ENCODE results near the gene CPLX4. TPM values are rescaled to one million over a fixed set of nuclear protein-coding genes. Genes with fewer than 3 reads are reported as not detected.

The CPLX4 gene
- total RNA-seq, 1 experiment from 2014 or later = not detected

GRCh38 chr18:59269563-59270119 is 48.8 kb downstream of the CPLX4 start:
- Mint-ChIP-seq H3K9me3 (no peaks in the 10 kb centered on the region), H3K27me3 (ENCODE audit: low read depth) (peaks cover 97% of the 10 kb centered on the region), H3K27ac (no peak overlapping the region), H3K4me1 (peaks cover 61% of the 10 kb centered on the region), H3K4me3 (peak overlapping the region; percentile 76), H3K36me3 (no peaks in the 10 kb centered on the region)
- TF ChIP-seq ZNF138 (CRISPR knock-in tag; conservative IDR thresholded peaks at IDR 0.05) (no peak), ELF4 (CRISPR knock-in tag; IDR thresholded peaks at IDR 0.05; ENCODE audit: low read depth) (no peak), MLX (CRISPR knock-in tag; IDR thresholded peaks at IDR 0.05) (no peak), STAT6 (CRISPR knock-in tag; conservative IDR thresholded peaks at IDR 0.05; ENCODE audit: low read depth) (no peak), MXD4 (CRISPR knock-in tag; IDR thresholded peaks at IDR 0.05; ENCODE audit: borderline replicate concordance) (no peak), GTF2I (CRISPR knock-in tag; conservative IDR thresholded peaks at IDR 0.05) (no peak)
- TF ChIP-seq, protein P1, sequence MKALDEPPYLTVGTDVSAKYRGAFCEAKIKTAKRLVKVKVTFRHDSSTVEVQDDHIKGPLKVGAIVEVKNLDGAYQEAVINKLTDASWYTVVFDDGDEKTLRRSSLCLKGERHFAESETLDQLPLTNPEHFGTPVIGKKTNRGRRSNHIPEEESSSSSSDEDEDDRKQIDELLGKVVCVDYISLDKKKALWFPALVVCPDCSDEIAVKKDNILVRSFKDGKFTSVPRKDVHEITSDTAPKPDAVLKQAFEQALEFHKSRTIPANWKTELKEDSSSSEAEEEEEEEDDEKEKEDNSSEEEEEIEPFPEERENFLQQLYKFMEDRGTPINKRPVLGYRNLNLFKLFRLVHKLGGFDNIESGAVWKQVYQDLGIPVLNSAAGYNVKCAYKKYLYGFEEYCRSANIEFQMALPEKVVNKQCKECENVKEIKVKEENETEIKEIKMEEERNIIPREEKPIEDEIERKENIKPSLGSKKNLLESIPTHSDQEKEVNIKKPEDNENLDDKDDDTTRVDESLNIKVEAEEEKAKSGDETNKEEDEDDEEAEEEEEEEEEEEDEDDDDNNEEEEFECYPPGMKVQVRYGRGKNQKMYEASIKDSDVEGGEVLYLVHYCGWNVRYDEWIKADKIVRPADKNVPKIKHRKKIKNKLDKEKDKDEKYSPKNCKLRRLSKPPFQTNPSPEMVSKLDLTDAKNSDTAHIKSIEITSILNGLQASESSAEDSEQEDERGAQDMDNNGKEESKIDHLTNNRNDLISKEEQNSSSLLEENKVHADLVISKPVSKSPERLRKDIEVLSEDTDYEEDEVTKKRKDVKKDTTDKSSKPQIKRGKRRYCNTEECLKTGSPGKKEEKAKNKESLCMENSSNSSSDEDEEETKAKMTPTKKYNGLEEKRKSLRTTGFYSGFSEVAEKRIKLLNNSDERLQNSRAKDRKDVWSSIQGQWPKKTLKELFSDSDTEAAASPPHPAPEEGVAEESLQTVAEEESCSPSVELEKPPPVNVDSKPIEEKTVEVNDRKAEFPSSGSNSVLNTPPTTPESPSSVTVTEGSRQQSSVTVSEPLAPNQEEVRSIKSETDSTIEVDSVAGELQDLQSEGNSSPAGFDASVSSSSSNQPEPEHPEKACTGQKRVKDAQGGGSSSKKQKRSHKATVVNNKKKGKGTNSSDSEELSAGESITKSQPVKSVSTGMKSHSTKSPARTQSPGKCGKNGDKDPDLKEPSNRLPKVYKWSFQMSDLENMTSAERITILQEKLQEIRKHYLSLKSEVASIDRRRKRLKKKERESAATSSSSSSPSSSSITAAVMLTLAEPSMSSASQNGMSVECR (CRISPR knock-in tag; IDR thresholded peaks at IDR 0.05; ENCODE audit: borderline replicate concordance) = no peak
- TF ChIP-seq, protein P2, sequence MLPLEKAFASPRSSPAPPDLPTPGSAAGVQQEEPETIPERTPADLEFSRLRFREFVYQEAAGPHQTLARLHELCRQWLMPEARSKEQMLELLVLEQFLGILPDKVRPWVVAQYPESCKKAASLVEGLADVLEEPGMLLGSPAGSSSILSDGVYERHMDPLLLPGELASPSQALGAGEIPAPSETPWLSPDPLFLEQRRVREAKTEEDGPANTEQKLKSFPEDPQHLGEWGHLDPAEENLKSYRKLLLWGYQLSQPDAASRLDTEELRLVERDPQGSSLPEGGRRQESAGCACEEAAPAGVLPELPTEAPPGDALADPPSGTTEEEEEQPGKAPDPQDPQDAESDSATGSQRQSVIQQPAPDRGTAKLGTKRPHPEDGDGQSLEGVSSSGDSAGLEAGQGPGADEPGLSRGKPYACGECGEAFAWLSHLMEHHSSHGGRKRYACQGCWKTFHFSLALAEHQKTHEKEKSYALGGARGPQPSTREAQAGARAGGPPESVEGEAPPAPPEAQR (CRISPR knock-in tag; IDR thresholded peaks at IDR 0.05) = no peak
- TF ChIP-seq, protein P3, sequence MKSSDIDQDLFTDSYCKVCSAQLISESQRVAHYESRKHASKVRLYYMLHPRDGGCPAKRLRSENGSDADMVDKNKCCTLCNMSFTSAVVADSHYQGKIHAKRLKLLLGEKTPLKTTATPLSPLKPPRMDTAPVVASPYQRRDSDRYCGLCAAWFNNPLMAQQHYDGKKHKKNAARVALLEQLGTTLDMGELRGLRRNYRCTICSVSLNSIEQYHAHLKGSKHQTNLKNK (CRISPR knock-in tag; IDR thresholded peaks at IDR 0.05) = no peak
- TF ChIP-seq, protein P4, sequence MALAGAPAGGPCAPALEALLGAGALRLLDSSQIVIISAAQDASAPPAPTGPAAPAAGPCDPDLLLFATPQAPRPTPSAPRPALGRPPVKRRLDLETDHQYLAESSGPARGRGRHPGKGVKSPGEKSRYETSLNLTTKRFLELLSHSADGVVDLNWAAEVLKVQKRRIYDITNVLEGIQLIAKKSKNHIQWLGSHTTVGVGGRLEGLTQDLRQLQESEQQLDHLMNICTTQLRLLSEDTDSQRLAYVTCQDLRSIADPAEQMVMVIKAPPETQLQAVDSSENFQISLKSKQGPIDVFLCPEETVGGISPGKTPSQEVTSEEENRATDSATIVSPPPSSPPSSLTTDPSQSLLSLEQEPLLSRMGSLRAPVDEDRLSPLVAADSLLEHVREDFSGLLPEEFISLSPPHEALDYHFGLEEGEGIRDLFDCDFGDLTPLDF (CRISPR knock-in tag; IDR thresholded peaks at IDR 0.05) = no peak
- ChIA-PET CTCF (interaction anchor here (0.7 to 4.9 kb wide), 14 partner anchors 17 to 554 kb away, joined by 3 to 45 read pairs (median 3); partner anchors contain the start of genes CCBE1 and GRP), POLR2A (interaction anchor here (0.6 to 1.8 kb wide), 3 partner anchors 38 to 132 kb away, joined by 4 to 6 read pairs (median 5); partner anchors contain the start of gene LMAN1)
- no peak for ATAC-seq
- DNase-seq (ENCODE audit: low spot score) = no peak
